Caco-2 (cell line): ENCODE data around the gene C20orf96. TPM values are rescaled to one million over a fixed set of nuclear protein-coding genes. Genes with fewer than 3 reads are reported as not detected.

Source experiments
- BruUV-seq: library from RNA; stranded (reverse); fragments of 400-500 nt; replicated peaks from 2 replicates; lab custom pipeline; 2021; lab: Mats Ljungman, UMichigan
- CTCF ChIA-PET: fragments of 300-600 bp; sonication (Branson Sonifier 250); formaldehyde crosslinking; loops from one replicate; lab custom pipeline; 2022; ENCODE audit warnings: antibody characterized with exemption; lab: Charles Lee
- POLR2A ChIA-PET: fragments of 300-600 bp; sonication (Branson Sonifier 250); formaldehyde crosslinking; loops from one replicate; lab custom pipeline; 2022; ENCODE audit warnings: antibody characterized with exemption; lab: Charles Lee
- DNase-seq, 2 experiments: peaks; one replicate each; pipeline versions ENCODE4 v3.0.0 to v3.0.0-alpha.2; 2020 to 2022
- H3K27me3 ChIP-seq: replicated peaks from 2 replicates; pipeline ENCODE4 v1.6.0; 2011; ENCODE audit warnings: low read length; ENCODE audit not compliant: control insufficient read depth, insufficient read depth
- H3K36me3 ChIP-seq: 2 replicates; pipeline ENCODE4 v1.5.1; 2011; ENCODE audit warnings: low read length; ENCODE audit not compliant: control insufficient read depth, insufficient read depth
- H3K4me1 ChIP-seq: fragments of 250-450 bp; sonication (Bioruptor Pico); 2 replicates; pipeline ENCODE4 v1.5.1; 2020; ENCODE audit warnings: mild to moderate bottlenecking
- H3K4me3 ChIP-seq: 2 replicates; pipeline ENCODE4 v1.5.1; 2011; ENCODE audit warnings: low read depth, mild to moderate bottlenecking, control low read depth, low read length
- H3K9me3 ChIP-seq: fragments of 250-450 bp; sonication (Bioruptor Pico); 2 replicates; pipeline ENCODE4 v1.5.1; 2020; ENCODE audit warnings: mild to moderate bottlenecking, moderate library complexity
- H3K27ac Mint-ChIP-seq: one replicate; pipeline ENCODE4 v1.8.0; 2022; ENCODE audit warnings: mixed read lengths; ENCODE audit not compliant: unreplicated experiment
- H3K27me3 Mint-ChIP-seq: one replicate; pipeline ENCODE4 v1.8.0; 2022; ENCODE audit warnings: mixed read lengths; ENCODE audit not compliant: insufficient read depth, unreplicated experiment
- H3K36me3 Mint-ChIP-seq: one replicate; pipeline ENCODE4 v1.8.0; 2022; ENCODE audit warnings: mild to moderate bottlenecking, mixed read lengths; ENCODE audit not compliant: insufficient read depth, unreplicated experiment
- H3K4me1 Mint-ChIP-seq: one replicate; pipeline ENCODE4 v1.8.0; 2022; ENCODE audit warnings: low read depth, mixed read lengths; ENCODE audit not compliant: unreplicated experiment
- H3K4me3 Mint-ChIP-seq: one replicate; pipeline ENCODE4 v1.8.0; 2022; ENCODE audit warnings: mild to moderate bottlenecking, moderate library complexity, mixed read lengths; ENCODE audit not compliant: unreplicated experiment
- H3K9me3 Mint-ChIP-seq: one replicate; pipeline ENCODE4 v1.8.0; 2022; ENCODE audit warnings: mixed read lengths; ENCODE audit not compliant: unreplicated experiment
- CTCF ChIP-seq, 2 experiments: fragments of 200-600 bp in 1 of 2; IDR thresholded peaks; 1 replicate in 1 of 2; 2 replicates in 1 of 2; pipeline versions ENCODE4 v1.5.1 to v1.8.0; 2011 to 2022; ENCODE audit warnings: antibody characterized with exemption in 1 of 2, control low read depth in 1 of 2, inconsistent platforms in 1 of 2, low read depth in 1 of 2, low read length in 1 of 2, mild to moderate bottlenecking in 1 of 2, moderate library complexity in 1 of 2; ENCODE audit not compliant: insufficient read depth in 1 of 2, severe bottlenecking in 1 of 2, unreplicated experiment in 1 of 2
- intact Hi-C: fragments of 100-400 bp; cut with micrococcal nuclease; formaldehyde crosslinking; loops from one replicate; pipeline ENCODE4 v1.10.0; 2022; ENCODE audit not compliant: unreplicated experiment
- total RNA-seq: library from RNA; stranded (reverse); gene quantifications from 2 replicates; pipeline ENCODE4 v1.2.3, GENCODE V29; 2022

Gene C20orf96
- total RNA-seq, 1 experiment from 2014 or later: 11.5 TPM

GRCh38 chr20:297098-297924 is 6.8 kb upstream of the C20orf96 start, which contains the start of gene ZCCHC3:
TSS of gene ZCCHC3 (plus strand) at chr20:297570. CDS start at chr20:297587, 17 bp downstream.
- intact Hi-C loops: loop anchor here (1.0 kb wide), 1 partner anchor 28 kb away; the partner anchor contains the start of gene SOX12
- TSS peak; percentile 80 for BruUV-seq

GRCh38 chr20:295804-296203 is 5.3 kb upstream of the C20orf96 start:
- H3K27me3 Mint-ChIP-seq: no peaks in the 10 kb centered on the region
- Histone ChIP-seq H3K4me3 (no peak overlapping the region), H3K27me3 (no peaks in the 10 kb centered on the region), H3K4me1 (peaks cover 29% of the 10 kb centered on the region), H3K36me3 (peaks cover 4% of the 10 kb centered on the region), H3K9me3 (no peaks in the 10 kb centered on the region)
- no peak overlapping the region for H3K27ac Mint-ChIP-seq
- H3K9me3 Mint-ChIP-seq: no peaks in the 10 kb centered on the region
- H3K4me3 Mint-ChIP-seq: peak overlapping the region; percentile 95
- no peak for TF ChIP-seq CTCF (IDR thresholded peaks at IDR 0.05; ENCODE audit: insufficient read depth in 1 of 2, low read depth in 1 of 2, low read length in 1 of 2, severe bottlenecking in 1 of 2, unreplicated experiment in 1 of 2)
- ChIA-PET CTCF (no interaction called here), POLR2A (no interaction called here)
- H3K4me1 Mint-ChIP-seq: peaks cover 13% of the 10 kb centered on the region
- intact Hi-C loops: no loop called here
- BruUV-seq: no TSS peak
- DNase-seq: no peak
- H3K36me3 Mint-ChIP-seq: peaks cover 32% of the 10 kb centered on the region

More at GRCh38 chr20:297098-297924, 6.8 kb upstream of the C20orf96 start, which contains the start of gene ZCCHC3:
- peak; percentile 93 to 96 for DNase-seq
- H3K27me3 ChIP-seq: no peaks in the 10 kb centered on the region
- peaks cover 19% of the 10 kb centered on the region; the same call in 1 of the 2 replicates for H3K4me1 ChIP-seq
- CTCF ChIA-PET: interaction anchor here (0.7 to 0.9 kb wide), 2 partner anchors 12 to 31 kb away, joined by 6 read pairs; no protein-coding TSS in a partner anchor
- peaks cover 32% of the 10 kb centered on the region for H3K36me3 Mint-ChIP-seq
- H3K4me3 Mint-ChIP-seq: peak within 1 kb of the TSS; percentile 95
- H3K4me1 Mint-ChIP-seq: peaks cover 13% of the 10 kb centered on the region
- no peaks in the 10 kb centered on the region for H3K9me3 ChIP-seq
- peaks cover 4% of the 10 kb centered on the region for H3K36me3 ChIP-seq
- POLR2A ChIA-PET: interaction anchor here (0.7 to 2.9 kb wide), 2 partner anchors 27 to 734 kb away, joined by 3 to 12 read pairs; partner anchors contain the start of gene SOX12
- peak within 1 kb of the TSS; percentile 99 for H3K27ac Mint-ChIP-seq
- TF ChIP-seq CTCF (IDR thresholded peaks at IDR 0.05; ENCODE audit: insufficient read depth in 1 of 2, low read depth in 1 of 2, low read length in 1 of 2, severe bottlenecking in 1 of 2, unreplicated experiment in 1 of 2): peak in 1 of 2 experiments; percentile 32
- no peaks in the 10 kb centered on the region for H3K27me3 Mint-ChIP-seq
- peak within 1 kb of the TSS; percentile 64 for H3K4me3 ChIP-seq
- no peaks in the 10 kb centered on the region for H3K9me3 Mint-ChIP-seq

GRCh38 chr20:294602-295001 is 4.1 kb upstream of the C20orf96 start:
- DNase-seq: no peak
- no peaks in the 10 kb centered on the region for H3K36me3 ChIP-seq
- intact Hi-C loops: no loop called here
- peaks cover 28% of the 10 kb centered on the region for H3K4me1 ChIP-seq
- H3K9me3 Mint-ChIP-seq: no peaks in the 10 kb centered on the region
- TF ChIP-seq CTCF (IDR thresholded peaks at IDR 0.05; ENCODE audit: insufficient read depth in 1 of 2, low read depth in 1 of 2, low read length in 1 of 2, severe bottlenecking in 1 of 2, unreplicated experiment in 1 of 2): no peak
- H3K27me3 Mint-ChIP-seq: no peaks in the 10 kb centered on the region
- no peaks in the 10 kb centered on the region for H3K9me3 ChIP-seq
- H3K4me3 ChIP-seq: no peak overlapping the region
- CTCF ChIA-PET: no interaction called here
- no peaks in the 10 kb centered on the region for H3K27me3 ChIP-seq
- no peak overlapping the region for H3K27ac Mint-ChIP-seq
- peaks cover 26% of the 10 kb centered on the region for H3K36me3 Mint-ChIP-seq
- H3K4me3 Mint-ChIP-seq: no peak overlapping the region
- H3K4me1 Mint-ChIP-seq: peaks cover 13% of the 10 kb centered on the region
- POLR2A ChIA-PET: no interaction called here
- BruUV-seq: no TSS peak
